Sigmoid colon (tissue), 4 donors: Measurements from ENCODE around the gene CT47C1.

Experiments
- CTCF ChIP-seq, 4 experiments: fragments of 450-650 bp in 3 of 4; fragments of 200-600 bp in 1 of 4; IDR thresholded peaks; one replicate each; pipeline ENCODE4 v1.5.1; 2016 to 2019; ENCODE audit warnings: antibody characterized with exemption in 4 of 4, mild to moderate bottlenecking in 3 of 4, moderate library complexity in 2 of 4
- EP300 ChIP-seq, 4 donors: sonication (generic); formaldehyde crosslinking; IDR thresholded peaks; one replicate each; pipeline ENCODE4 v1.6.1; 2017; ENCODE audit warnings: antibody characterized with exemption in 4 of 4
- POLR2A ChIP-seq, 2 donors: fragments of 450-650 bp; IDR thresholded peaks; one replicate each; pipeline ENCODE4 v1.6.1; 2016; ENCODE audit warnings: antibody characterized with exemption in 2 of 2, mild to moderate bottlenecking in 2 of 2, moderate library complexity in 2 of 2

DNA sequence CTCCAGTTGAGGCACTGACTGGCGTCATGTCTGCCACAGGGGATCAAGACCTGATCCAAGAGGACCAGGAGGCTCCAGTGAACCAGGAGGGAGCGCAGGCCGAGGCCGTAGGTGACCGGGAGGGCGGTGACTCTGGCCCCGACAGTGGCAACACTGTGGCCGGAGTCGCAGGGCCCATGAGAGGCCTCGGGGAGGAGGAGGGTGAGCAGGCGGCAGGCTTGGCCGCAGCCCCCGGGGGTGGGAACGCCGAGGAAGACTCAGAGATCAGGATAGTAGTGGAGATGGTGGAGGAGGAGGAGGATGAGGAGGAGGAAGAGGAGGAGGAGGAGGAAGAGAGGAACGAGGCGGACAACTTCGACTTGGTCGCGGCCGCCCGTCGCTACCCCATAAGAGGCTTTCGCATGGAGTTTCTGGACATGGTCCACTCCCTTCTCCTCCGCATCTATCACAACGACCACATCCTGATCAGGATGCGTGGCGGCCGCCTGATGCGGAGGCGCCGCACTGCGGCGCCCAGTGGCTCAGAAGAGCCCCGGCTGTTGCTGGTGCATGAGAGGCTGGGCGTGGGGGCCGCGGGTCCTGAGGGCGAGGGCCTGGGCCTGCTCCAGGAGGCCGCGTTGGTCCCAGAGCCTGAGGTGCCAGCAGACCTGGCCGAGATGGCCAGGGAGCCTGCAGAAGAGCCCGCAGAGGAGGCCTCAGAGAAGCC, 560 bp downstream of the CT47C1 start:
- TF ChIP-seq CTCF (IDR thresholded peaks at IDR 0.05) (no peak), POLR2A (IDR thresholded peaks at IDR 0.05) (no peak), EP300 (IDR thresholded peaks at IDR 0.05) (no peak)
